ENCODE measurements around the gene VCL.
"Not testable (repeated sequence)": the region's sequence is repeated elsewhere in the genome, so short reads cannot be mapped to it uniquely, and the experiment has no call there.

- TF ChIP-seq CTCF (IDR thresholded peaks at IDR 0.05); POLR2AphosphoS5 (IDR thresholded peaks at IDR 0.05; ENCODE audit: low read depth, low read length); SIN3A (IDR thresholded peaks at IDR 0.05; ENCODE audit: borderline replicate concordance, insufficient read depth, low read depth, low read length): not testable (repeated sequence)
These were observed 32.5 kb upstream of the VCL start for GRCh38 chr10:73965267-73965889.

Measured in Panc1 (cell line).